GM23248 (cell line): ENCODE results near the gene COQ8B.

Experiments
- EZH2 ChIP-seq: fragments of 200-600 bp; sonication (generic); IDR thresholded peaks from 2 replicates; pipeline ENCODE4 v1.6.1; 2018; ENCODE audit warnings: antibody characterized with exemption, mild to moderate bottlenecking; ENCODE audit not compliant: insufficient read depth, poor library complexity, severe bottlenecking
- EZH2phosphoT487 ChIP-seq: fragments of 200-600 bp; sonication (generic); IDR thresholded peaks from 2 replicates; pipeline ENCODE4 v1.6.1; 2018; ENCODE audit warnings: antibody characterized with exemption, moderate library complexity, mild to moderate bottlenecking, low read depth; ENCODE audit not compliant: insufficient read depth

DNA sequence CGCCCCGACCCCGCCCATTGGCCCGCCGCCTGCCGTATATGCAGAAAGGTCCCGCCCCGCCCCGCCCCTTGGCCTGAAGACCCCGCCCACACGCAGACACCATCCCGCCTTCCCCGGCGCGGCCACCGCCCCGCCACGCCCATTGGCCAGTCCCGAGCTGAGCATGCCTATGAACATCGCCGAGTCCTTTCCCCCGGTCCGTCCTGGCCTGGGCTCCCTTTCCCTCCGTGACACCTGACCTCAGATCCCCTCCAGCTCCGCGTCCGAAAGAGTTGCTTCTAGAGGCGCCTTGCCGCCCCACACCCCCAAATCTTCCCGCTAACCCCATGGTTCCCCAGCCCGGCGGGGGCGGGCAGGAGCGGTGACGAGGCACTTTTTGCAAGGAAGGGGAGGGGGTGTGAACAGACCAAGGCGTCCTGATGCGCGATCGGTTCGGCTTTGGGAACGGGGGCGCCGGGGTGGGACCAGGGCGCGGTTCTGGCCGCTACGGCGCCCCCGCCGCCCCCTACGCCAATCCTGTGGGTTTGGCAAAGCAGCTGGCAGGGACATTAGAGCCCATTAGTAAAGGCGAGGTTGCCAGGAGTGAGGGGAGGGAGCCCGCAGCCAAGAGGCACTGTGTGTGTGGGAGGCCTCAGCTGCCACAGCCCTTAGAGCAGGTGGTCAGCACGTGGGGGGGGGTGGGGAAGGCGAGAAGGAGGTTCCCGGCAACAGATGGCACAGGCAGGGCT is 25.8 kb downstream of the COQ8B start:
- TF ChIP-seq EZH2 (no peak), EZH2phosphoT487 (no peak)
